Esophagus muscularis mucosa (tissue), 4 donors: ENCODE data around the gene FZD10. TPM values are rescaled to one million over a fixed set of nuclear protein-coding genes. Genes with fewer than 3 reads are reported as not detected.

ENCODE experiments used
- DNase-seq: peaks from one replicate; pipeline ENCODE4 v3.0.0-alpha.2; 2017; ENCODE audit errors: extremely low spot score
- H3K27ac ChIP-seq, 4 donors: fragments of 200-600 bp; sonication (generic); replicated peaks in 1 of 4; 1 replicate in 3 of 4; 2 replicates in 1 of 4; pipeline ENCODE4 v1.5.1; 2016 to 2019; ENCODE audit warnings: mild to moderate bottlenecking in 1 of 4
- H3K27me3 ChIP-seq, 4 donors: fragments of 200-600 bp; sonication (generic); one replicate each; pipeline versions ENCODE4 v1.5.1 to v1.6.0; 2016 to 2019
- H3K36me3 ChIP-seq, 4 donors: fragments of 200-600 bp; sonication (generic); one replicate each; pipeline ENCODE4 v1.5.1; 2016 to 2019
- H3K4me1 ChIP-seq, 4 donors: fragments of 200-600 bp; sonication (generic); one replicate each; pipeline ENCODE4 v1.5.1; 2016 to 2019
- H3K4me3 ChIP-seq, 4 donors: fragments of 200-600 bp; sonication (generic); 1 replicate in 2 of 4; 2 replicates in 2 of 4; pipeline ENCODE4 v1.5.1; 2016 to 2019; ENCODE audit warnings: mild to moderate bottlenecking in 4 of 4, moderate library complexity in 1 of 4
- H3K9me3 ChIP-seq, 4 donors: fragments of 200-600 bp; sonication (generic); 1 replicate in 3 of 4; 2 replicates in 1 of 4; pipeline ENCODE4 v1.5.1; 2016 to 2019
- CTCF ChIP-seq, 3 experiments: fragments of 200-600 bp in 2 of 3; fragments of 450-650 bp in 1 of 3; sonication (generic) in 2 of 3; IDR thresholded peaks; one replicate each; pipeline ENCODE4 v1.5.1; 2017 to 2019; ENCODE audit warnings: antibody characterized with exemption in 3 of 3, mild to moderate bottlenecking in 2 of 3, moderate library complexity in 1 of 3
- EP300 ChIP-seq: sonication (generic); formaldehyde crosslinking; IDR thresholded peaks from one replicate; pipeline ENCODE4 v1.6.1; 2017; ENCODE audit warnings: antibody characterized with exemption
- POLR2A ChIP-seq: fragments of 450-650 bp; IDR thresholded peaks from one replicate; pipeline ENCODE4 v1.6.1; 2017; ENCODE audit warnings: antibody characterized with exemption, moderate library complexity, mild to moderate bottlenecking, low read depth
- POLR2AphosphoS5 ChIP-seq, 2 donors: sonication (generic); formaldehyde crosslinking; IDR thresholded peaks; one replicate each; pipeline ENCODE4 v1.6.1; 2017; ENCODE audit warnings: antibody characterized with exemption in 2 of 2
- WGBS: methylation state at CpG from one replicate; pipeline ENCODE4 v1.1.5; 2018; 5-methylcytosine and 5-hydroxymethylcytosine counted together
- intact Hi-C: fragments of 100-400 bp; cut with DNase I; formaldehyde crosslinking; loops from one replicate; pipeline ENCODE4 v1.15.1; 2023
- total RNA-seq, 4 donors: library from RNA; depleted of rRNA; stranded (reverse); fragments of >200 nt; gene quantifications; one replicate each; pipeline versions ENCODE4 v1.1.0 to v1.2.1, GENCODE V29; 2016

Gene FZD10
- total RNA-seq, 4 donors from 2014 or later: 0.42 to 1.5 (median 1.0) TPM

- H3K4me3 ChIP-seq: no peak overlapping the region
- H3K27ac ChIP-seq: no peak overlapping the region
- peaks cover 0 to 15% (median 2%) of the 10 kb centered on the region in 4 donors for H3K4me1 ChIP-seq
- no peaks in the 10 kb centered on the region for H3K36me3 ChIP-seq
- peaks cover 0 to 24% (median 0%) of the 10 kb centered on the region in 4 donors for H3K27me3 ChIP-seq
- 76% methylated on average over 13 of the region's 15 CpGs for WGBS
- DNase-seq: no peak
- intact Hi-C loops: no loop called here
- no peak for TF ChIP-seq EP300
- no peak for TF ChIP-seq CTCF (IDR thresholded peaks at IDR 0.05)
- TF ChIP-seq POLR2A: no peak
- no peak for TF ChIP-seq POLR2AphosphoS5 (IDR thresholded peaks at IDR 0.05)
- peaks cover 0 to 12% (median 2%) of the 10 kb centered on the region in 4 donors for H3K9me3 ChIP-seq
Measured at GRCh38 chr12:130128790-130129735, 33.2 kb upstream of the FZD10 start.

- Histone ChIP-seq H3K4me3 (no peak overlapping the region), H3K27me3 (peaks cover 0 to 31% (median 0%) of the 10 kb centered on the region in 4 donors), H3K4me1 (peaks cover 0 to 15% (median 2%) of the 10 kb centered on the region in 4 donors), H3K9me3 (peaks cover 0 to 12% (median 2%) of the 10 kb centered on the region in 4 donors), H3K36me3 (no peaks in the 10 kb centered on the region), H3K27ac (no peak overlapping the region)
- 67% methylated on average over 6 of the region's 6 CpGs for WGBS
- TF ChIP-seq EP300 (no peak), POLR2A (no peak), CTCF (IDR thresholded peaks at IDR 0.05) (no peak), POLR2AphosphoS5 (IDR thresholded peaks at IDR 0.05) (no peak)
- intact Hi-C loops: no loop called here
- DNase-seq: no peak
Measured at GRCh38 chr12:130130346-130130745, 31.9 kb upstream of the FZD10 start.

GRCh38 chr12:130131025-130131424, 31.2 kb upstream of the FZD10 start:
- H3K9me3 ChIP-seq: peaks cover 0 to 12% (median 2%) of the 10 kb centered on the region in 4 donors
- intact Hi-C loops: no loop called here
- WGBS: 67% methylated on average over 5 of the region's 14 CpGs
- TF ChIP-seq POLR2AphosphoS5 (IDR thresholded peaks at IDR 0.05) (no peak), POLR2A (no peak), EP300 (no peak), CTCF (IDR thresholded peaks at IDR 0.05) (no peak)
- no peak overlapping the region for H3K4me3 ChIP-seq
- DNase-seq: no peak
- peaks cover 0 to 15% (median 2%) of the 10 kb centered on the region in 4 donors for H3K4me1 ChIP-seq
- H3K27ac ChIP-seq: no peak overlapping the region
- H3K27me3 ChIP-seq: peaks cover 0 to 31% (median 0%) of the 10 kb centered on the region in 4 donors
- H3K36me3 ChIP-seq: no peaks in the 10 kb centered on the region

GRCh38 chr12:130131801-130132200, 30.5 kb upstream of the FZD10 start:
- no peak for DNase-seq
- Histone ChIP-seq H3K36me3 (no peaks in the 10 kb centered on the region), H3K9me3 (peaks cover 0 to 12% (median 2%) of the 10 kb centered on the region in 4 donors), H3K4me3 (no peak overlapping the region), H3K27ac (no peak overlapping the region), H3K27me3 (peaks cover 0 to 31% (median 0%) of the 10 kb centered on the region in 4 donors), H3K4me1 (peaks cover 0 to 12% (median 2%) of the 10 kb centered on the region in 4 donors)
- TF ChIP-seq CTCF (IDR thresholded peaks at IDR 0.05) (no peak), EP300 (no peak), POLR2AphosphoS5 (IDR thresholded peaks at IDR 0.05) (no peak), POLR2A (no peak)
- 68% methylated on average over 8 of the region's 8 CpGs for WGBS
- intact Hi-C loops: no loop called here
